Mucosa of gallbladder (tissue), 1 donor: Measurements from ENCODE around the gene CBX2. TPM values are rescaled to one million over a fixed set of nuclear protein-coding genes. Genes with fewer than 3 reads are reported as not detected.

Experiments used
- DNase-seq: peaks from one replicate; pipeline ENCODE4 v3.0.0-alpha.2; 2020; ENCODE audit warnings: low spot score
- total RNA-seq: library from RNA; stranded (reverse); gene quantifications from one replicate; pipeline ENCODE4 v1.2.1, GENCODE V29; 2021
- donor health status: DM: no; HTN: no; CAD: no.

Gene CBX2
- total RNA-seq, 1 donor from 2014 or later = 1.2 TPM

DNA sequence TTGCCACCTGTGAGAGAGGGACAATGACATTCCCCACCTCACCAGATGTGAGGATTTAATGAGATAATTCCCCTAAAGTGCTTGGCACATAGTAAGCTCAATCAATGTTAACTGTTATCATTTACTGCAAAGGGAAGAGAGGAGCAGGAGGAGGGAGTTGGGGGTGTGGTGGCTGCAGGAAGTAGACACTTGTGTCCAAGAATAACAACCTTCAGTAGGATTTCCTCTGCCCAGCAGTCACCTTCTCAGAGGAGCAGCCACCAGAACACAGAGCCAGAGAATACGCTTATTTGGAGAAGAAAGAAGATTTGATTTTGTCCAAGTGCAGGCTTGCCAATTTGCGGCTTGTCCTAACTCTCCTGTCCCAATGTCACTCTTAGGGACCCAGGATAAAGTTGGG lies 51.1 kb downstream of the CBX2 start:
- no peak for DNase-seq

DNA sequence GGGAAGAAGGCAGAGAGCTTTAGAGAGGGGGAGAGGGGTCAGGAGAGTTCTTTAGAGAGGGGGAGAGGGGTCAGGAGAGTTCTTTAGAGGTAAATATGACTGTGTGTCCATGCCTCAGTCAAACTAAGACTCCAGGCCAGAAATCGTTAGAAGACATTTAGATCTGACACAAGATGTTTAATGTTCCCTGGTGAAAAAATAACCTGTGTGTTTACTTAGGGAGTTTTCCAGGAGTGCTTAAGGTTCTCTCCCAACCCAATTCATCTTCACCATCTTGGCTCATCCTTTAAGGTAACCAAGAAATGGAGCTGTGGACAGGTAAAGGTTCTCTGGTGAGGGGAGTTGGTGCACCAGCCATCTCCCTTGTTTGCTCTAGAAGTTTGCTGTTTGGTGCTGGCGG lies 51.5 kb downstream of the CBX2 start:
- DNase-seq = no peak

GRCh38 chr17:79830303-79830702 lies 52.4 kb downstream of the CBX2 start:
- no peak for DNase-seq

- no peak for DNase-seq
Observed at GRCh38 chr17:79830763-79831264, 52.9 kb downstream of the CBX2 start.

GRCh38 chr17:79831265-79832217 lies 53.6 kb downstream of the CBX2 start:
- DNase-seq = peak; percentile 77

GRCh38 chr17:79832218-79833109 lies 54.5 kb downstream of the CBX2 start:
- DNase-seq = no peak

- DNase-seq = no peak
Observed at GRCh38 chr17:79833110-79833450, 55.1 kb downstream of the CBX2 start.

GRCh38 chr17:79833744-79834564 lies 56.0 kb downstream of the CBX2 start:
- no peak for DNase-seq

DNA sequence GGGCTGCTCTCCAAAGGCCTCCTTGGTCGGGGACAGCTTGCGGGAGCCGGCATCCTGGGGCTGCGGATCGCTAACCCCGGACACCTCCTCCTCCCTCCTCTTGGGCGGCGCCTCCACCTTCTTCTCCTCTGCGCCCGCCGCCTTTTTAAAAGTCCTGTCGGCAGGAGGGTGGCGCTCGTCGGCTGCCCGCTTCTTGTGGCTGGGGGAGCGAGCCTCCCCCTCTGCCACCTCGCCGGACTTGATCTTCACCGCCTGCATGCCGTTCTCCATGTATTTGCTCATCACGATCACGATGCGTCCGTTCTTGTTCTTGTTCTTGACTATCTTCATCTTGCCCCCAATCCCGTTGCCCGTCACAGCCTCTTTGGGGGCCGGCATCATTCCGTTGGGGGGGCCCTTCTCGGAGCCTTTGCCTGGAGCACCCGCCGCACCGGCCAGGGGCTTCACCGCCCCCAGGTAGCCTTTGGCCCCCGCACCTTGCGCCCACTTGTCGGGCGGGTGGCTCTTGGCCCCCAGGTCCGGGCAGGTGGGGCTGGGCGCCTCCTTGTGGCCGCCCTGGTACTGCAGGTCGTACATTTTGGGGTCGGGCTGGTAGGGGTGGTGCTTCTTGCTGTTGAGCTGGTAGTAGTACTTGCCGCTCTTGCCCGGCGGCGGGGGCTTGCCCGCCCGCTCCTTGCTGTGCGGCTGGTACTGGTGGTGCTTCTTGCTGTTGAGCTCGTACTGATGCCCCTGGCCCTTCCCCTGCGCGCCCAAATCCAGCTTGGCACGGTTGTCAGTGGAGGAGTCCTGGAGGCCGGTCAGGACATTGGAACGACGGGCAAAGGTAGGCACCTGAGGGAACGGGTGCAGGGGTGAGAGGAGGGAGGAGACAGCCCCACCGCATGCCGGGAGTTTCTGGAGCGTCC lies 56.9 kb downstream of the CBX2 start:
- DNase-seq = no peak

- DNase-seq = no peak
Observed at GRCh38 chr17:79835470-79835899, 57.5 kb downstream of the CBX2 start.

GRCh38 chr17:79835953-79836509 lies 58.1 kb downstream of the CBX2 start:
- DNase-seq = peak; percentile 76

GRCh38 chr17:79836510-79836971 lies 58.6 kb downstream of the CBX2 start:
- DNase-seq = no peak

DNA sequence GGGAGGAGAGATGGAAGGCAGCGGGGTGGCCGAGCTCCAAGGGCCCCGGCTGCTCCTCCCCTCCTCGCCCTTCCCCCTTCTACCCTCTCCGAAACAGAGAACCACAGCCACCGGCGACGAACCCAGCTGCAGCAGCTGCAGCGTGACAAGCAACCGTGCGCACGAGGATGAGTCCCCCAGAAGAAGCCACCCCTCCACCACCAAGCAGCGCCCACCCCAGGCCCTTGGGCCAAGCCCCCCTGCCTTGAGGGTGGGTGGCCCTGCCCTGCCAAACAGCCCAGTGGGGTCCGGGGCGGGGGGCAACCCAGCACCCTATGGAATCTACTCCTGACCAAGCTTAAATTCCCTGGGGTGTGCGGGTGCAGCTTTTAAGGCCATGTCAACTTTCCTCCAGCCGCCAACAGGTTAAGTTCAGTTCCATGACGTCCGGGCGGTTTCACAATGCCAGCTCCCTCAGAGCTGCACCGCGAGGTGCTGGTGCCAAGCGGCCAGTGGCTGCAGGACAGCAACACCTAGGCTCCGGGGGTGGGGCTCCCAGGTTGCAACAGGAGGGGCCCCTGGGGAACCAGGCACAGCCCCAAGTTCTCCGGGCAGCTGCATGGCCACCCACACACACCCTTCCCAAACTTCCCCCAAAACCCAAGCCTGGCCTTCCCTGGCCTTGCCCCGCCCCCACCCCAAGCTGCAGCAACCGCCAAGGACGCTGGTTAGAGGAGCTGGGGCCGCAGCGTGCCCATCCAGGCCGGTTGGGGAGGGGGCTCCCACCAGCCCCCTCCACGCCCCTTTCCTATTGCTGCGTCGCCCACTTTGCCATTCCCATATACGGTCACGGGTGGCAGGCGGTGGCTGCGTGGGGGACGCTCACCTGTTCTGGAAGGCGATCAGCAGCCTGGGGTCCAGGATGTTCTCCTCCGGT lies 59.3 kb downstream of the CBX2 start:
- DNase-seq = peak; percentile 86

Other genes with a start within 250 kb of the CBX2 start
- 0.23 TPM for gene RBFOX3, start 167.1 kb upstream of the CBX2 start, total RNA-seq
- 0.23 TPM for gene ENPP7, start 47.2 kb upstream of the CBX2 start, total RNA-seq
- gene CBX8, start 18.9 kb downstream of the CBX2 start, total RNA-seq = 9.7 TPM
- 36.7 TPM for gene CBX4, start 61.3 kb downstream of the CBX2 start, total RNA-seq